SU-DHL-6 (cell line): Measurements from ENCODE around the gene SKAP2.

Source experiments
- H2AFZ ChIP-seq: fragments of 200-600 bp; sonication (generic); 2 replicates; pipeline ENCODE4 v1.6.1; 2014; ENCODE audit warnings: low read depth, mild to moderate bottlenecking, moderate library complexity, mixed read lengths, antibody characterized with exemption, low read length; ENCODE audit not compliant: severe bottlenecking
- H3F3A ChIP-seq: fragments of 200-600 bp; shearing (Covaris generic); 2 replicates; pipeline ENCODE4 v1.6.0; 2016; ENCODE audit warnings: antibody characterized with exemption, mild to moderate bottlenecking; ENCODE audit not compliant: insufficient read depth
- H3K27ac ChIP-seq: fragments of 200-600 bp; sonication (generic); 2 replicates; pipeline ENCODE4 v1.5.1; 2016; ENCODE audit warnings: low read depth, mild to moderate bottlenecking, low read length, moderate library complexity, mixed read lengths
- H3K27me3 ChIP-seq: fragments of 200-600 bp; sonication (generic), shearing (Covaris generic); 2 replicates; pipeline ENCODE4 v1.6.0; 2014; ENCODE audit warnings: mild to moderate bottlenecking, low read length
- H3K36me3 ChIP-seq: fragments of 200-600 bp; sonication (generic); 2 replicates; pipeline ENCODE4 v1.6.1; 2014; ENCODE audit warnings: mild to moderate bottlenecking, low read length, mixed read lengths
- H3K4me2 ChIP-seq: fragments of 300-600, 200-600 bp; shearing (Covaris generic), sonication (generic); 2 replicates; pipeline ENCODE4 v1.6.0; 2014; ENCODE audit warnings: low read length, low read depth, mild to moderate bottlenecking; ENCODE audit not compliant: poor library complexity, severe bottlenecking
- H3K4me3 ChIP-seq: fragments of 200-600 bp; sonication (generic); 2 replicates; pipeline ENCODE4 v1.5.1; 2014; ENCODE audit warnings: antibody characterized with exemption, low read length, mild to moderate bottlenecking, mixed read lengths; ENCODE audit not compliant: insufficient read depth, poor library complexity, severe bottlenecking
- H3K79me2 ChIP-seq: fragments of 200-600 bp; sonication (generic); 2 replicates; pipeline ENCODE4 v1.6.1; 2014; ENCODE audit warnings: mild to moderate bottlenecking, low read length, moderate library complexity; ENCODE audit not compliant: insufficient read depth
- H3K9ac ChIP-seq: fragments of 200-600 bp; sonication (generic); 2 replicates; pipeline ENCODE4 v1.7.0; 2014; ENCODE audit warnings: mild to moderate bottlenecking, low read length
- H3K9me2 ChIP-seq: fragments of 200-600 bp; sonication (generic); replicated peaks from 2 replicates; pipeline ENCODE4 v1.6.1; 2014; ENCODE audit warnings: low read length; ENCODE audit not compliant: insufficient read depth
- H3K9me3 ChIP-seq: fragments of 200-600 bp; sonication (generic); 2 replicates; pipeline ENCODE4 v1.6.1; 2014; ENCODE audit warnings: low read length, mixed read lengths; ENCODE audit not compliant: insufficient read depth
- H4K20me1 ChIP-seq: fragments of 200-600 bp; sonication (generic); 2 replicates; pipeline ENCODE4 v1.6.1; 2014; ENCODE audit warnings: low read depth, mild to moderate bottlenecking, antibody characterized with exemption, low read length, moderate library complexity, mixed read lengths
- CTCF ChIP-seq: fragments of 200-600 bp; sonication (generic); IDR thresholded peaks from one replicate; pipeline ENCODE4 v1.5.1; 2017; ENCODE audit warnings: antibody characterized with exemption, mild to moderate bottlenecking, low read length, moderate library complexity; ENCODE audit not compliant: insufficient read depth, poor library complexity, severe bottlenecking
- EZH2phosphoT487 ChIP-seq: fragments of 200-600 bp; sonication (generic), shearing (Covaris generic); conservative IDR thresholded peaks from 2 replicates; pipeline ENCODE4 v1.6.1; 2018; ENCODE audit warnings: mild to moderate bottlenecking, antibody characterized with exemption, low read length, moderate library complexity, mixed read lengths

The SKAP2 gene

GRCh38 chr7:26856176-26856985 lies 8.0 kb downstream of the SKAP2 start:
- TF ChIP-seq EZH2phosphoT487 (no peak), CTCF (no peak)
- Histone ChIP-seq H3K27me3 (no peaks in the 10 kb centered on the region), H3K4me3 (no peak overlapping the region), H3K79me2 (peaks cover 62% of the 10 kb centered on the region), H3K36me3 (peaks cover 10% of the 10 kb centered on the region; the same call in 1 of the 2 replicates), H3F3A (peaks cover 24% of the 10 kb centered on the region), H4K20me1 (peaks cover 7% of the 10 kb centered on the region; the same call in 1 of the 2 replicates), H3K27ac (no peak overlapping the region), H3K9me2 (no peaks in the 10 kb centered on the region), H3K9ac (no peak overlapping the region), H3K9me3 (no peaks in the 10 kb centered on the region), H3K4me2 (peak overlapping the region; percentile 1), H2AFZ (no peak overlapping the region)

- peaks cover 10% of the 10 kb centered on the region; the same call in 1 of the 2 replicates for H3K36me3 ChIP-seq
- no peak overlapping the region for H3K27ac ChIP-seq
- H3K27me3 ChIP-seq, result no peaks in the 10 kb centered on the region
- H3K79me2 ChIP-seq, result peaks cover 49% of the 10 kb centered on the region
- TF ChIP-seq CTCF, result no peak
- TF ChIP-seq EZH2phosphoT487, result no peak
- H3K9ac ChIP-seq, result no peak overlapping the region
- no peak overlapping the region for H3K4me3 ChIP-seq
- H3K9me2 ChIP-seq, result no peaks in the 10 kb centered on the region
- H4K20me1 ChIP-seq, result peaks cover 7% of the 10 kb centered on the region; the same call in 1 of the 2 replicates
- H3F3A ChIP-seq, result peaks cover 21% of the 10 kb centered on the region
- H2AFZ ChIP-seq, result no peak overlapping the region
- H3K9me3 ChIP-seq, result no peaks in the 10 kb centered on the region
- no peak overlapping the region for H3K4me2 ChIP-seq
Observed at GRCh38 chr7:26854876-26855855, 9.2 kb downstream of the SKAP2 start.

GRCh38 chr7:26853788-26854393 lies 10.5 kb downstream of the SKAP2 start:
- TF ChIP-seq EZH2phosphoT487, result no peak
- TF ChIP-seq CTCF, result peak; percentile 83
- no peak overlapping the region for H3K27ac ChIP-seq
- no peak overlapping the region for H3K9ac ChIP-seq
- H2AFZ ChIP-seq, result no peak overlapping the region
- peaks cover 10% of the 10 kb centered on the region; the same call in 1 of the 2 replicates for H3K36me3 ChIP-seq
- peaks cover 1% of the 10 kb centered on the region; the same call in 1 of the 2 replicates for H4K20me1 ChIP-seq
- peaks cover 21% of the 10 kb centered on the region for H3F3A ChIP-seq
- H3K9me2 ChIP-seq, result no peaks in the 10 kb centered on the region
- no peak overlapping the region for H3K4me3 ChIP-seq
- no peaks in the 10 kb centered on the region for H3K27me3 ChIP-seq
- no peaks in the 10 kb centered on the region for H3K9me3 ChIP-seq
- no peak overlapping the region for H3K4me2 ChIP-seq
- peaks cover 37% of the 10 kb centered on the region for H3K79me2 ChIP-seq
